ENCODE data around the gene NEK2.

- TF ChIP-seq EZH2 (IDR thresholded peaks at IDR 0.05; ENCODE audit: low read depth) = no peak
- no peak for TF ChIP-seq CTCF (conservative IDR thresholded peaks at IDR 0.05)
These were observed 27.7 kb downstream of the NEK2 start for GRCh38 chr1:211647711-211648121.

Measured in PC-9 (cell line).